PFSK-1 (cell line): Measurements from ENCODE around the gene IRX4.

Experiments
- FOXP2 ChIP-seq: optimal IDR thresholded peaks from 2 replicates; pipeline ENCODE3; 2011; ENCODE audit warnings: borderline replicate concordance, control low read depth, inconsistent platforms; ENCODE audit not compliant: insufficient read depth; ENCODE audit errors: extremely low read length, extremely low read depth
- POLR2AphosphoS5 ChIP-seq: IDR thresholded peaks from 2 replicates; pipeline ENCODE4 v1.6.1; 2012; ENCODE audit warnings: low read depth, mild to moderate bottlenecking, control low read depth, low read length, moderate library complexity
- SIN3A ChIP-seq: IDR thresholded peaks from 2 replicates; pipeline ENCODE4 v1.6.1; 2012; ENCODE audit warnings: mild to moderate bottlenecking, low read length, moderate library complexity, borderline replicate concordance; ENCODE audit not compliant: insufficient read depth
- TAF1 ChIP-seq: IDR thresholded peaks from 2 replicates; pipeline ENCODE4 v1.6.1; 2012; ENCODE audit warnings: low read length, control low read depth, borderline replicate concordance; ENCODE audit not compliant: insufficient read depth
- TF ChIP-seq, protein P1 (sequence below), 2 experiments: IDR thresholded peaks; 2 replicates each; pipeline versions ENCODE4 v1.6.1 to v1.8.0; 2011 to 2012; ENCODE audit warnings: low read depth in 2 of 2, low read length in 2 of 2, control low read depth in 1 of 2, inconsistent platforms in 1 of 2, mild to moderate bottlenecking in 1 of 2, moderate library complexity in 1 of 2; ENCODE audit not compliant: insufficient read depth in 1 of 2

The IRX4 gene

DNA sequence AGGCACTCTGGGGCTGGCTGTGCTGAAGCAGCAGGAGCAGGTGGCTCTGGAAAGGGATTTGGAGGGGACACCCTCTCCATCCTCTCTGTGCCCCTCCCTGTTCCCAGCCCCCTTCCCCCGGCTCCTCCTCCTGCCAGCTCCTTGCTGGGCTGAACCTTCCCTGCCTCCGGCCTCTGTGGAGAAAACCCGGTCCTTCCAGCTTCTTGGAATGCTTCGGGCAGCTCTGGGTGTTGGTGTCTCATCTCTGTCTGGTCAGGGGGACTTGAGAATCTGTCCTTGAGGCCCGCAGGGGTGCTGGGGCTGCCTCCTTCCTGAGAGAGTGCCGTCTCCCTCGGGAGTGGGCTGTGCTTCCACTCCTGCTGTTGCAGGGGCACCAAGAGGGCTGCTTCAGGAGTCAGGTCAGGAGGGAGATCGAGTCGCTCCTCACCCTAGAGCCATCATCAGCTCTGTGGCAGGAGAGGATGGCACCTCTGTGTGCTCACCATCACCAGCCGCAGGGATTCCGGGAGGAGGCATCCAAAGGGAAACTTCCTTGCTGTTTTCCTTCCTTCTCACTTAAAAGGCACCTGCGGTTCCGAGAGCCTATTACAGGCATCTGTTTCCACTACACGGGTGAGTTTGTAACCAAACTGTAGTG, 50.9 kb downstream of the IRX4 start:
- TF ChIP-seq SIN3A (no peak), FOXP2 (no peak), TAF1 (no peak)

DNA sequence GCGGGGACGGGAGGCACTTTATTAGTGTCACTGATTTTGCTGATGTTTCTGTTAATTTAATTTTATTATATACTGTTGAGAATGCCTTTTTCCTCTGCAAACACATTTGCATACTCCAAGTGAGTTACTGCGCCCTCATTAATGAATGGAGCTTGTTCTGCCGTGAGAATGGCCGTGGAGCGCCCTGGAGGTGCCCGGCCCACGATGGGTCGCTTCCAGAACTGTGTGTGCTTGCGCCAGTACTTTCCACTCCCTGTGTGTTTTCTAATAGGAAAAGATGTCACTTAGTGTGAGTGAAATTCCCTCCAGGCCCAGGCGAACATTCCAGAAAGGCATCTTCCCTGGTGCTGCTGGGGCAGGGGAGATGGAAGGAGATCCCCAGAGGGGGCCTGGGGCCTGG, 51.5 kb downstream of the IRX4 start:
- TF ChIP-seq POLR2AphosphoS5 (no peak), TAF1 (no peak), SIN3A (no peak)
- TF ChIP-seq, protein P1, sequence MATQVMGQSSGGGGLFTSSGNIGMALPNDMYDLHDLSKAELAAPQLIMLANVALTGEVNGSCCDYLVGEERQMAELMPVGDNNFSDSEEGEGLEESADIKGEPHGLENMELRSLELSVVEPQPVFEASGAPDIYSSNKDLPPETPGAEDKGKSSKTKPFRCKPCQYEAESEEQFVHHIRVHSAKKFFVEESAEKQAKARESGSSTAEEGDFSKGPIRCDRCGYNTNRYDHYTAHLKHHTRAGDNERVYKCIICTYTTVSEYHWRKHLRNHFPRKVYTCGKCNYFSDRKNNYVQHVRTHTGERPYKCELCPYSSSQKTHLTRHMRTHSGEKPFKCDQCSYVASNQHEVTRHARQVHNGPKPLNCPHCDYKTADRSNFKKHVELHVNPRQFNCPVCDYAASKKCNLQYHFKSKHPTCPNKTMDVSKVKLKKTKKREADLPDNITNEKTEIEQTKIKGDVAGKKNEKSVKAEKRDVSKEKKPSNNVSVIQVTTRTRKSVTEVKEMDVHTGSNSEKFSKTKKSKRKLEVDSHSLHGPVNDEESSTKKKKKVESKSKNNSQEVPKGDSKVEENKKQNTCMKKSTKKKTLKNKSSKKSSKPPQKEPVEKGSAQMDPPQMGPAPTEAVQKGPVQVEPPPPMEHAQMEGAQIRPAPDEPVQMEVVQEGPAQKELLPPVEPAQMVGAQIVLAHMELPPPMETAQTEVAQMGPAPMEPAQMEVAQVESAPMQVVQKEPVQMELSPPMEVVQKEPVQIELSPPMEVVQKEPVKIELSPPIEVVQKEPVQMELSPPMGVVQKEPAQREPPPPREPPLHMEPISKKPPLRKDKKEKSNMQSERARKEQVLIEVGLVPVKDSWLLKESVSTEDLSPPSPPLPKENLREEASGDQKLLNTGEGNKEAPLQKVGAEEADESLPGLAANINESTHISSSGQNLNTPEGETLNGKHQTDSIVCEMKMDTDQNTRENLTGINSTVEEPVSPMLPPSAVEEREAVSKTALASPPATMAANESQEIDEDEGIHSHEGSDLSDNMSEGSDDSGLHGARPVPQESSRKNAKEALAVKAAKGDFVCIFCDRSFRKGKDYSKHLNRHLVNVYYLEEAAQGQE (IDR thresholded peaks at IDR 0.05; ENCODE audit: insufficient read depth in 1 of 2, low read depth in 2 of 2, low read length in 2 of 2) = no peak

DNA sequence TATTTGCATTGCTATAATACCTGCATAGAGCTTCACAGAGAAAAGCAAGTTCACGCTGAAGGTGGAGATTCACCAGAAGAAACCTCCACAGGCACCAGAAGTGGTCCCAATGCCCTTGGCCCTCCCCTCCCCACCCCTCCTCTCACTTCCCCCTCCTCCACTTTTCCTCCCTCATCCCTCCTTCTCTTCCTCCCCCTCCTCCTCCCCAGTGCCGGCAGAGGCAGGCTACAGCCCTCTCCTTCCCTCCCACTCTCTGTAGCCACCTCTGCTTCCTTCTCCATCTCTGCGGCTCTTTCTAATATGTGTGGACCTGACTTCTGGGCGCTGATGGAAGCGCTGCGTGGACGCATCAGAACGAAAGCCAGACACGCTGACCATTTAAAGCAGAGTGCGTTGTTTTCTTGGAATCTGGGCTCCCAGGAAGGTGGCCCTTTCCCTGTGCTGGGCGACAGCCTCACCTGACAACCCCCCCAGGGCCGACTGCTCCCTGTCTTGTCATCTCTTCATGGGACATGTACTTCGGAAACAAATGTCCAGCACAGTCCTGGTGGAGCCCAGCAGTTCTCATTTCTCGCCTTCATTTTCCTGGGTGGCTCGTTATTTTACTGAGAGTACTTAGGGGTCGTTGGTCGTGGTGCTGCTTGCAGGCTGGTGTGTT, 52.0 kb downstream of the IRX4 start:
- TF ChIP-seq SIN3A (no peak), FOXP2 (no peak), TAF1 (no peak), POLR2AphosphoS5 (no peak)
- TF ChIP-seq, protein P1 (IDR thresholded peaks at IDR 0.05; ENCODE audit: insufficient read depth in 1 of 2, low read depth in 2 of 2, low read length in 2 of 2) = no peak

DNA sequence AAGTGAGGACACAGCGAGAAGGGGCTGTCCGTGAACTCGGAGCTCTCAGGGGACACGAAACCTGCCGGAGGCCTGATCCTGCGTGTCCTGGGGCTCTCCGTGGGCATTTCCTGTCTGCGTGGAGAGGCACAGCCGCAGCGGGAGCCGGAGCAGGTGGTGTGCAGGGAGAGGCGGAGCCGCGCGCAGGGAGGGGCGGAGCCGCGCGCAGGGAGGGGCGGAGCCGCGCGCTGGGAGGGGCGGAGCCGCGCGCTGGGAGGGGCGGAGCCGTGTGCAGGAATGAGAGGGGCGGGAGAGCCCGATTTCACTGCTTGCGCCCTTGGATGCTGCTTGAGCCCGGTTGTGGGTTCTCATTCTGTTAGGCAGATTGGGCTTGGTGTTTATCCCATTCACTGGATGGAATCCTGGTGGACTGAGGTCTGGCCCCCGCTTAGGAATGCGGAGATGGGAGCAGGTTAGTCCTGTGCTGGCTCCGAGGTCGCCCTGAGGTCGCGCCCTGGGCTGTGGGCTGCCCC, 54.8 kb downstream of the IRX4 start:
- no peak for TF ChIP-seq FOXP2
- TF ChIP-seq POLR2AphosphoS5 = no peak
- TF ChIP-seq TAF1 = no peak
- TF ChIP-seq, protein P1 (IDR thresholded peaks at IDR 0.05; ENCODE audit: insufficient read depth in 1 of 2, low read depth in 2 of 2, low read length in 2 of 2) = no peak
- no peak for TF ChIP-seq SIN3A
